GM23248 (cell line): ENCODE measurements around the gene LCT.

Experiments used
- EZH2 ChIP-seq: fragments of 200-600 bp; sonication (generic); IDR thresholded peaks from 2 replicates; pipeline ENCODE4 v1.6.1; 2018; ENCODE audit warnings: antibody characterized with exemption, mild to moderate bottlenecking; ENCODE audit not compliant: insufficient read depth, poor library complexity, severe bottlenecking
- EZH2phosphoT487 ChIP-seq: fragments of 200-600 bp; sonication (generic); IDR thresholded peaks from 2 replicates; pipeline ENCODE4 v1.6.1; 2018; ENCODE audit warnings: antibody characterized with exemption, moderate library complexity, mild to moderate bottlenecking, low read depth; ENCODE audit not compliant: insufficient read depth

- TF ChIP-seq EZH2 (no peak), EZH2phosphoT487 (no peak)
These were observed 38.6 kb upstream of the LCT start for GRCh38 chr2:135875491-135876065.
